ENCODE measurements around the gene RAD23B. TPM values are rescaled to one million over a fixed set of nuclear protein-coding genes. Genes with fewer than 3 reads are reported as not detected.

The RAD23B gene
- total RNA-seq, 1 donor from 2014 or later, result 134 TPM

DNA sequence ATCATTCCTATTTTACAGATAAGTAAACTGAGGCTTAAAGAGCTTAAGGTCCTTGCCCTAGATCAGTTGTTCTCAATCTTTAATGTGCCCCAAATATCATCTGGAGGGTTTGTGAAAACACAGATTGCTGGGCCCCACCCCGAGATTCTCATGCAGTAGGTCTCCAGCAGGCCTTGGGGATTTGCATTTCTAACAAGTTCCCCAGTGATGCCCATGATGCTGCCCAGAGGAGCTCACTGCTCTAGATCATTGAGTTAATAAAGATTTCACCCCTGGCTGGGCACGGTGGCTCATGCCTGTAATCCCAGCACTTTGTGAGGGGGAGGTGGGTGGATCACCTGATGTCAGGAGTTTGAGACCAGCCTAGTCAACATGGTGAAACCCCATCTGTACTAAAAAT is 42.8 kb upstream of the RAD23B start:
- TF ChIP-seq, protein P1, sequence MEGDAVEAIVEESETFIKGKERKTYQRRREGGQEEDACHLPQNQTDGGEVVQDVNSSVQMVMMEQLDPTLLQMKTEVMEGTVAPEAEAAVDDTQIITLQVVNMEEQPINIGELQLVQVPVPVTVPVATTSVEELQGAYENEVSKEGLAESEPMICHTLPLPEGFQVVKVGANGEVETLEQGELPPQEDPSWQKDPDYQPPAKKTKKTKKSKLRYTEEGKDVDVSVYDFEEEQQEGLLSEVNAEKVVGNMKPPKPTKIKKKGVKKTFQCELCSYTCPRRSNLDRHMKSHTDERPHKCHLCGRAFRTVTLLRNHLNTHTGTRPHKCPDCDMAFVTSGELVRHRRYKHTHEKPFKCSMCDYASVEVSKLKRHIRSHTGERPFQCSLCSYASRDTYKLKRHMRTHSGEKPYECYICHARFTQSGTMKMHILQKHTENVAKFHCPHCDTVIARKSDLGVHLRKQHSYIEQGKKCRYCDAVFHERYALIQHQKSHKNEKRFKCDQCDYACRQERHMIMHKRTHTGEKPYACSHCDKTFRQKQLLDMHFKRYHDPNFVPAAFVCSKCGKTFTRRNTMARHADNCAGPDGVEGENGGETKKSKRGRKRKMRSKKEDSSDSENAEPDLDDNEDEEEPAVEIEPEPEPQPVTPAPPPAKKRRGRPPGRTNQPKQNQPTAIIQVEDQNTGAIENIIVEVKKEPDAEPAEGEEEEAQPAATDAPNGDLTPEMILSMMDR (conservative IDR thresholded peaks at IDR 0.05), result no peak
- DNase-seq (ENCODE audit: extremely low spot score, unreplicated experiment), result no peak
- Mint-ChIP-seq H3K27ac (no peak overlapping the region), H3K4me3 (no peak overlapping the region), H3K27me3 (no peaks in the 10 kb centered on the region), H3K4me1 (ENCODE audit: unreplicated experiment) (peaks cover 18% of the 10 kb centered on the region), H3K36me3 (no peaks in the 10 kb centered on the region), H3K9me3 (peaks cover 3% of the 10 kb centered on the region)

DNA sequence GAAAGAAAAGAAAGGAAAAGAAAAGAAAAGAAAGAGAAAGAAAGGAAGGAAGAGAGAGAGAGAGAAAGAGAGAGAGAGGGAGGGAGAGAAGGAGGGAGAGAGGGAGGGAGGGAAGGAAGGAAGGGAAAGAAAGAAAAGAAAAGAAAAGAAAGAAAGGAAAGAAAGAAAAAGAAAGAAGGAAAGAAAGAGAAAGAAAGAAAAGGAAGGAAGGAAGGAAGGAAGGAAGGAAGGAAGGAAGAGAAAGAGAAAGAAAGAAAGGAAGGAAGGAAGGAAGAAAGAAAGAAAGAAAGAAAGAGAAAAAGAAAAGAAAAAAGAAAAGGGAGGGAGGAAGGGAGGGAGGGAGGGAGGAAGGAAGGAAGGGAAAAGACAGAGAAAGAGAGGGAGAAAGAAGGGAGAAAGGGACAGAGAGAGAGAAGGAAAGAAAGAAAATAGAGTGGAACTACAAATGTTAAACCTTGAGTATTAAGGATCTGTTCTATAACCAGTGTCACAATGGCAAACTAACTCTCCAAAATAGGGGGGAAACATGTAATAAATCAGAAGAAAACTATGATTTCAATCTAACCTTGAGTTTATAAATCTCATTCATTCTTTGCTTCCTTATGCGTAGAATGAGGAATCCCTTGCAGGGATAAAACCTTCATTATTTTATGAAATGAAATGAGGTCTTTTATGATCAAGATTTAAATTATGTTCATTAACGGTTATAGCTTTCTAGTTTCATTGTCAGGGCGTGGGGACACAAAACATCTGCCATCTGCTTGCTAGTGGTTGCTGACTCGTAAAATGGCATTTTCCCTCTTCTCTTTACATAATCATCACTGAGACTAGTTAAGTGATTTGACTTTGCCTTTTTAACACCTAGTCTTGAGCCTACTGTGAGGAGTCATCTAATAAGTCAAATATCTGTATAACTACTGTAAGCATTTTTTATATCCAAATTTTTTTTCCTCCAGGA is 40.7 kb upstream of the RAD23B start:
- peak overlapping the region; percentile 42 for H3K27ac Mint-ChIP-seq
- H3K4me1 Mint-ChIP-seq (ENCODE audit: unreplicated experiment), result peaks cover 18% of the 10 kb centered on the region

DNA sequence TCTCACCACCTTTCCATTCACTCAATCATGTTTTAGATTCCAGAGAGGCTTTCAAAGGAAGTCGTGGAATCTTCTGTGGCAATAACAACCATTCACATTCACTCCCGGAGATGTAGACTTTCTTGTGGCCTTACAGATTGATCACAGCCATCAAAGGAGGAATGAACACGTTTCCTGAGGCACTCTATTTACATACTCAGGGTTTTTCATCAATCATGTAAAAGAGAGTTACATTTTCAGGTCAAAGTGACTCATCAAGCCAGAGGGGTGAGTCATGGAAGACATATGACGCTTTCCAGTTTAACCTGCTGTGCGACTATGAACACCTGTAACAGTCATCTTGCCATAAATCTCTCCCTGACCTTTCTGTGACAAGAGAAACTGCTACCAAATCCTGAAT is 39.3 kb upstream of the RAD23B start:
- no peaks in the 10 kb centered on the region for H3K36me3 Mint-ChIP-seq
- no peaks in the 10 kb centered on the region for H3K27me3 Mint-ChIP-seq
- H3K4me3 Mint-ChIP-seq, result peak overlapping the region; percentile 74
- no peak for DNase-seq (ENCODE audit: extremely low spot score, unreplicated experiment)
- peak overlapping the region; percentile 84 for H3K27ac Mint-ChIP-seq
- TF ChIP-seq, protein P1 (conservative IDR thresholded peaks at IDR 0.05), result no peak
- H3K9me3 Mint-ChIP-seq, result peaks cover 6% of the 10 kb centered on the region
- H3K4me1 Mint-ChIP-seq (ENCODE audit: unreplicated experiment), result peaks cover 21% of the 10 kb centered on the region

More for the DNA sequence above, 40.7 kb upstream of the RAD23B start:
- TF ChIP-seq, protein P1 (conservative IDR thresholded peaks at IDR 0.05), result no peak
- no peak for DNase-seq (ENCODE audit: extremely low spot score, unreplicated experiment)
- H3K27me3 Mint-ChIP-seq, result no peaks in the 10 kb centered on the region
- H3K4me3 Mint-ChIP-seq, result no peak overlapping the region
- H3K36me3 Mint-ChIP-seq, result no peaks in the 10 kb centered on the region
- H3K9me3 Mint-ChIP-seq, result peaks cover 6% of the 10 kb centered on the region

DNA sequence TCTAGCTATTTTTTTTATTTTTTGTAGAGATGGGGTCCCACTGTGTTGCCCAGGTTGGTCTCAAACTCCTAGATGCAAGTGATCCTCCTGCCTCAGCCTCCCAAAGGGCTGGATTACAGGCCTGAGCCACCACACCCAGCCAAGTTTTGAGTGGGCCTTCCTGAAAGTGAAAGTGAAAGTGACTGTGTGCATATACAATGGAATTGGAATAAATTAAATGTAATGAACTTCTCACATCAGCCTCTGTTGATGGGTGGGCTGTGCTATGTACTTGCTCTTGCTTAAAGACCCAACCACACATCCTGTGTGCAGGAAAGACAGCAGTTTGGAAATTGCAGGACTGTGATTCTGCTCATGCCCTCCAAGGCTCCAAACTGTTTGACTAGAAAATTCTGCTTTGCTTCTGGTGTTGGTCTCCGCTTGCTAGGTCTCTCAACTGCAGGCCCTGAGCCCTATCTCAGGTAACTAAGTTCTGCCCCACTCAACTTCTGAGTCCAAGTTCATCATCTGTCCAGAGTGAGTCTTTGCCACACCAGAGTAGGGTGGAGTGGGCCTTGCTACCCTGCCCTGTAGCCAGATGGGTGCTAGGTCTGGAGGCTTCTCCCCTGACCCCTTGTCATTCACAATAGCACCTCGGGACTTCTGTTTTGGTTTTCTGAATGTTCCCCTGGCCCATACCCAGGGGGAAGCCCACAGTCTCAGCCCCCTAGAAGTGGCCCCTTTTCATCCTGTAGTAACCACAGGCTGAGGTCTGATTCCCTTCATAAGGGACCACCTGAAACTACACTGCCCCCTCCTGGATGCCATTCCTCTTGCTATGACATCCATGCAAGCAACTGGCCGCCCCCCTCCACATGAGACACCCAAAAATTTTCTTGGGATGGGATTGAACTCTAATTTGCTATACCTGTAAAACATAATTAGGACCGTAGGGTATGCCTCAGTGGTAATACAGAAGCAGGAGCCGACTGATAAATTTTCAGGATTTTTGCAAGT is 36.5 kb upstream of the RAD23B start:
- Mint-ChIP-seq H3K9me3 (peaks cover 8% of the 10 kb centered on the region), H3K27ac (peak overlapping the region; percentile 62), H3K36me3 (no peaks in the 10 kb centered on the region), H3K4me1 (ENCODE audit: unreplicated experiment) (peaks cover 28% of the 10 kb centered on the region), H3K4me3 (no peak overlapping the region), H3K27me3 (no peaks in the 10 kb centered on the region)
- TF ChIP-seq, protein P1 (conservative IDR thresholded peaks at IDR 0.05), result no peak
- DNase-seq (ENCODE audit: extremely low spot score, unreplicated experiment), result no peak

DNA sequence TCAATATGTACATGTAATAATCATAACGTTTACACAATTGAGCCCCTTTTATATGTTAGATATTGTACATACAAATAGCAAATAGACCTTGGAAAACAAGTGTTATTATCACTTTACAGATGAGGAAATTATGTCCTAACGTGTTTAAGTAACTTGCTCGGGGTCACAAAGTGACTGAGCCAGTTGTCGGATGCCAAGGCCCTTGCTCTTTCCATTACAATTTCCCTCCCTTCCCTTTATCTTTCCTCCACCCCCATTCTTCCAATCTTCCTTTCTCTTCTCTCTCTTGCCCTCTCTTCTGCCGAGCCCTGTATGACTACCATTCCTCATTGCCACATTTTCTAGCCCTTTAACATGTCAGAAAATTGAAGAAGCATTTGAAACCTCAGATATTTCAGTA is 34.4 kb upstream of the RAD23B start:
- TF ChIP-seq, protein P1 (conservative IDR thresholded peaks at IDR 0.05), result no peak
- Mint-ChIP-seq H3K27me3 (no peaks in the 10 kb centered on the region), H3K4me3 (peak overlapping the region; percentile 34), H3K36me3 (no peaks in the 10 kb centered on the region), H3K9me3 (peaks cover 14% of the 10 kb centered on the region), H3K4me1 (ENCODE audit: unreplicated experiment) (peaks cover 34% of the 10 kb centered on the region), H3K27ac (peak overlapping the region; percentile 83)
- no peak for DNase-seq (ENCODE audit: extremely low spot score, unreplicated experiment)

Measured in type B pancreatic cell (in vitro differentiated cells).